H9 (cell line): Measurements from ENCODE around the gene LMF1. TPM values are rescaled to one million over a fixed set of nuclear protein-coding genes. Genes with fewer than 3 reads are reported as not detected.

Source experiments
- DNase-seq: peaks from one replicate; pipeline ENCODE4 v3.0.0-alpha.2; 2017
- H2AFZ ChIP-seq: one replicate; pipeline ENCODE4 v1.6.1; 2013; ENCODE audit warnings: mild to moderate bottlenecking, low read length, control low read depth, moderate library complexity
- H2AK5ac ChIP-seq: 2 replicates; pipeline ENCODE4 v1.6.1; 2013; ENCODE audit warnings: low read length, control low read depth, mixed read lengths; ENCODE audit not compliant: insufficient read length
- H2BK120ac ChIP-seq: one replicate; pipeline ENCODE4 v1.6.1; 2013; ENCODE audit warnings: low read depth, mild to moderate bottlenecking, low read length, control low read depth, inconsistent platforms; ENCODE audit not compliant: poor library complexity, severe bottlenecking
- H2BK12ac ChIP-seq: 2 replicates; pipeline ENCODE4 v1.6.1; 2013; ENCODE audit warnings: low read length, control low read depth, mixed read lengths, low read depth; ENCODE audit not compliant: insufficient read length
- H2BK15ac ChIP-seq: 2 replicates; pipeline ENCODE4 v1.6.1; 2013; ENCODE audit warnings: low read depth, low read length, control low read depth
- H2BK20ac ChIP-seq: one replicate; pipeline ENCODE4 v1.6.1; 2013; ENCODE audit warnings: low read depth, mild to moderate bottlenecking, low read length, control low read depth, inconsistent platforms; ENCODE audit not compliant: poor library complexity, severe bottlenecking
- H2BK5ac ChIP-seq: 2 replicates; pipeline ENCODE4 v1.6.1; 2013; ENCODE audit warnings: low read length, control low read depth, mixed read lengths; ENCODE audit not compliant: insufficient read length
- H3K14ac ChIP-seq: 2 replicates; pipeline ENCODE4 v1.6.1; 2013; ENCODE audit warnings: low read length, control low read depth; ENCODE audit not compliant: insufficient read depth
- H3K18ac ChIP-seq: 2 replicates; pipeline ENCODE4 v1.6.1; 2013; ENCODE audit warnings: low read depth, mild to moderate bottlenecking, mixed read lengths, low read length, control low read depth; ENCODE audit not compliant: insufficient read length
- H3K23ac ChIP-seq: 2 replicates; pipeline ENCODE4 v1.6.1; 2013; ENCODE audit warnings: low read length, control low read depth, mixed read lengths, low read depth; ENCODE audit not compliant: insufficient read length
- H3K23me2 ChIP-seq: 2 replicates; pipeline ENCODE4 v1.6.1; 2013; ENCODE audit warnings: low read depth, mild to moderate bottlenecking, mixed read lengths, low read length, control low read depth; ENCODE audit not compliant: insufficient read length, poor library complexity, severe bottlenecking
- H3K27ac ChIP-seq: 2 replicates; pipeline ENCODE4 v1.5.1; 2013; ENCODE audit warnings: low read length, control low read depth, mixed read lengths, low read depth; ENCODE audit not compliant: insufficient read length
- H3K27me3 ChIP-seq: 2 replicates; pipeline ENCODE4 v1.6.1; 2013; ENCODE audit warnings: low read length, control low read depth, inconsistent platforms; ENCODE audit not compliant: insufficient read depth
- H3K4ac ChIP-seq: 2 replicates; pipeline ENCODE4 v1.6.1; 2013; ENCODE audit warnings: low read depth, mild to moderate bottlenecking, control low read depth, inconsistent platforms, low read length, moderate library complexity
- H3K4me1 ChIP-seq: 2 replicates; pipeline ENCODE4 v1.6.1; 2013; ENCODE audit warnings: low read length, control low read depth, inconsistent platforms; ENCODE audit not compliant: insufficient read depth
- H3K4me2 ChIP-seq: 2 replicates; pipeline ENCODE4 v1.6.1; 2013; ENCODE audit warnings: low read length, control low read depth, mixed read lengths; ENCODE audit not compliant: insufficient read length, insufficient read depth
- H3K56ac ChIP-seq: 2 replicates; pipeline ENCODE4 v1.6.1; 2013; ENCODE audit warnings: low read depth, mild to moderate bottlenecking, mixed read lengths, low read length, control low read depth; ENCODE audit not compliant: insufficient read length
- H3K79me1 ChIP-seq: 2 replicates; pipeline ENCODE4 v1.6.1; 2013; ENCODE audit warnings: low read depth, mild to moderate bottlenecking, moderate library complexity, low read length, control low read depth, inconsistent platforms; ENCODE audit not compliant: insufficient read depth, poor library complexity, severe bottlenecking
- H3K79me2 ChIP-seq: 2 replicates; pipeline ENCODE4 v1.6.1; 2013; ENCODE audit warnings: low read length, control low read depth, inconsistent platforms; ENCODE audit not compliant: insufficient read depth
- H3K9ac ChIP-seq: 2 replicates; pipeline ENCODE4 v1.6.1; 2013; ENCODE audit warnings: low read length, control low read depth, mixed read lengths; ENCODE audit not compliant: insufficient read length; ENCODE audit errors: extremely low read depth
- H3K9me3 ChIP-seq: one replicate; pipeline ENCODE4 v1.6.1; 2013; ENCODE audit warnings: low read depth, low read length, inconsistent platforms; ENCODE audit not compliant: control insufficient read depth
- H3T11ph ChIP-seq: one replicate; pipeline ENCODE4 v1.6.1; 2013; ENCODE audit warnings: mild to moderate bottlenecking, low read length, control low read depth, inconsistent platforms
- H4K20me1 ChIP-seq: one replicate; pipeline ENCODE4 v1.6.1; 2013; ENCODE audit not compliant: control insufficient read depth, insufficient read length, insufficient read depth
- H4K5ac ChIP-seq: 2 replicates; pipeline ENCODE4 v1.6.1; 2013; ENCODE audit warnings: low read depth, mild to moderate bottlenecking, mixed read lengths, low read length, control low read depth; ENCODE audit not compliant: insufficient read length
- H4K8ac ChIP-seq: replicated peaks from 2 replicates; pipeline ENCODE4 v1.6.1; 2013; ENCODE audit warnings: low read length, control low read depth, mixed read lengths, low read depth; ENCODE audit not compliant: insufficient read length
- H4K91ac ChIP-seq: 2 replicates; pipeline ENCODE4 v1.6.1; 2013; ENCODE audit warnings: low read depth, mild to moderate bottlenecking, moderate library complexity, mixed read lengths, low read length, control low read depth; ENCODE audit not compliant: insufficient read length
- H3K27ac Mint-ChIP-seq, 3 experiments: 2 replicates in 2 of 3; 3 replicates in 1 of 3; pipeline ENCODE4 v1.8.0; 2020 to 2021; ENCODE audit warnings: mixed read lengths in 3 of 3, mild to moderate bottlenecking in 1 of 3, moderate library complexity in 1 of 3
- H3K27me3 Mint-ChIP-seq: 2 replicates; pipeline ENCODE4 v1.8.0; 2021; ENCODE audit warnings: low read depth, mild to moderate bottlenecking, moderate library complexity, mixed read lengths
- H3K36me3 Mint-ChIP-seq, 3 experiments: 2 replicates in 2 of 3; 3 replicates in 1 of 3; pipeline ENCODE4 v1.8.0; 2020 to 2021; ENCODE audit warnings: low read depth in 3 of 3, mixed read lengths in 3 of 3; ENCODE audit not compliant: insufficient read depth in 1 of 3
- H3K4me1 Mint-ChIP-seq, 2 experiments: 2 replicates each; pipeline ENCODE4 v1.8.0; 2020; ENCODE audit warnings: mixed read lengths in 2 of 2
- H3K4me3 Mint-ChIP-seq, 2 experiments: 2 replicates in 1 of 2; 3 replicates in 1 of 2; pipeline ENCODE4 v1.8.0; 2020 to 2021; ENCODE audit warnings: mild to moderate bottlenecking in 2 of 2, mixed read lengths in 2 of 2, moderate library complexity in 1 of 2
- H3K9me3 Mint-ChIP-seq, 2 experiments: 2 replicates in 1 of 2; 3 replicates in 1 of 2; pipeline ENCODE4 v1.8.0; 2020; ENCODE audit warnings: mild to moderate bottlenecking in 2 of 2, mixed read lengths in 2 of 2, moderate library complexity in 1 of 2
- CTCF ChIP-seq: fragments of 200-600 bp; sonication (generic); conservative IDR thresholded peaks from 3 replicates; pipeline ENCODE4 v1.8.0; 2021; ENCODE audit warnings: antibody characterized with exemption, mild to moderate bottlenecking
- WGBS: extraction: QIAGEN DNeasy Blood & Tissue Kit; methylation state at CpG from one replicate; pipeline ENCODE4 v1.1.7; 2013; ENCODE audit warnings: missing lambda C conversion rate, low lambda C conversion rate, mixed read lengths; ENCODE audit not compliant: insufficient read length; ENCODE audit errors: extremely low coverage; 5-methylcytosine and 5-hydroxymethylcytosine counted together
- total RNA-seq: library from RNA; stranded (reverse); gene quantifications from 2 replicates; pipeline ENCODE4 v1.2.1, GENCODE V29; 2021

LMF1 gene
- total RNA-seq, 1 experiment from 2014 or later, result 7.1 TPM

GRCh38 chr16:828891-829290, 141.9 kb downstream of the LMF1 start:
- H3K23me2 ChIP-seq, result no peaks in the 10 kb centered on the region
- no CpG with 5 or more reads among the region's 17 CpGs for WGBS
- H3K79me1 ChIP-seq, result no peaks in the 10 kb centered on the region
- no peak overlapping the region for H3K27ac ChIP-seq
- no peaks in the 10 kb centered on the region for H3K4me1 ChIP-seq
- no peak overlapping the region for H2AFZ ChIP-seq
- Mint-ChIP-seq H3K27ac (no peak overlapping the region), H3K4me1 (peaks cover 6% of the 10 kb centered on the region in 2 experiments; a peak in 2 of 4 replicates), H3K9me3 (no peaks in the 10 kb centered on the region), H3K36me3 (no peaks in the 10 kb centered on the region), H3K4me3 (no peak overlapping the region; a peak in 1 of 5 replicates), H3K27me3 (peaks cover 13% of the 10 kb centered on the region)
- H4K8ac ChIP-seq, result no peak overlapping the region
- no peak overlapping the region for H2BK120ac ChIP-seq
- H3T11ph ChIP-seq, result no peak overlapping the region
- H3K56ac ChIP-seq, result no peak overlapping the region
- H3K9ac ChIP-seq, result no peak overlapping the region
- no peak overlapping the region for H2AK5ac ChIP-seq
- no peak overlapping the region for H3K23ac ChIP-seq
- no peak overlapping the region for H2BK5ac ChIP-seq
- H3K4me2 ChIP-seq, result no peak overlapping the region
- no peak overlapping the region for H4K91ac ChIP-seq
- DNase-seq, result no peak
- TF ChIP-seq CTCF, result no peak
- H3K9me3 ChIP-seq, result no peaks in the 10 kb centered on the region
- H2BK12ac ChIP-seq, result no peak overlapping the region
- no peak overlapping the region for H3K14ac ChIP-seq
- H3K79me2 ChIP-seq, result no peaks in the 10 kb centered on the region
- no peak overlapping the region for H3K4ac ChIP-seq
- H3K18ac ChIP-seq, result no peak overlapping the region
- no peaks in the 10 kb centered on the region for H4K20me1 ChIP-seq
- no peak overlapping the region for H4K5ac ChIP-seq
- H2BK20ac ChIP-seq, result no peak overlapping the region
- H2BK15ac ChIP-seq, result no peak overlapping the region
- no peaks in the 10 kb centered on the region for H3K27me3 ChIP-seq
